ENCODE results near the gene CLMN. TPM values are rescaled to one million over a fixed set of nuclear protein-coding genes. Genes with fewer than 3 reads are reported as not detected.

The CLMN gene
- total and polyA plus RNA-seq, 2 of the 13 experiments (the other 11 are each of a cell fraction or from before 2014, with no cell fraction given) = 15.1 to 16.7 TPM

DNA sequence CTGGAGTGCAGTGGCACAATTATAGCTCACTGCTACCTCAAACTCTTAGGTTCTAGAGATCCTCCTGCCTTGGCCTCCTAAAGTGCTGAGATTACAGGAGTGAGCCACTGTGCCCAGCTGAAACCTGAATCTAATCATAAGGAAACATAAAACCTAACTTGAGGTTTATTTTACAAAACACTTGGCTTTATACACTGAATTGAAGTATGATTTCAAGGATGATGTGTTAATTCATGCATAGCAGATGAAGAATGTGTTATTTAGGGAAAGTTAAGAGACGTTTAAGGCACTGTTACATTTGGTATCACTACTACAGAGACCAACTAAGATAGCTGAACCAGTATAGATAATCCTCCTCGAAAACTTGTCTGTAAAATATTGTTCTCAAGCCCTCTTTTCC is 168.8 kb downstream of the CLMN start (continued):
- no peak for TF ChIP-seq ZBTB39 (CRISPR knock-in tag; IDR thresholded peaks at IDR 0.05)

- 94% methylated on average over 3 of the region's 3 CpGs for WGBS (ENCODE audit: low lambda C conversion rate)
- intact Hi-C loops (cut with micrococcal nuclease; ENCODE audit: unreplicated experiment) (no loop called here), in situ Hi-C loops (cut with HindIII; ENCODE audit: extremely low pct_ligation_motif_present, low pct_unique_long_range_greater_than_20kb) (no loop called here)
- no peak for TF ChIP-seq ARHGAP35 (CRISPR knock-in tag; IDR thresholded peaks at IDR 0.05; ENCODE audit: borderline replicate concordance)
- DNase-seq (ENCODE audit: low spot score) = no peak
- no peaks in the 10 kb centered on the region; the same call in none of the 2 replicates for H4K20me1 ChIP-seq (ENCODE audit: insufficient read depth, low read length)
- peaks cover 14% of the 10 kb centered on the region; the same call in 1 of the 2 replicates for H3K9me3 ChIP-seq (ENCODE audit: low read length)
- ChIA-PET CTCF (ENCODE audit: low intra/inter-chr PET ratio, low total read pairs) (no interaction called here), POLR2A (no interaction called here)
- no peak overlapping the region for H3K9ac ChIP-seq (ENCODE audit: insufficient read depth, low read depth, low read length)
- H3K4me1 ChIP-seq (ENCODE audit: insufficient read depth, low read length) = peaks cover 55% of the 10 kb centered on the region
- H2AFZ ChIP-seq (ENCODE audit: low read length) = no peak overlapping the region
- H3K4me2 ChIP-seq (ENCODE audit: low read depth, low read length) = no peak overlapping the region
- BruUV-seq (replicated peaks) = no TSS peak
- no peaks in the 10 kb centered on the region for H3K27me3 ChIP-seq (ENCODE audit: control insufficient read depth in 1 of 2, insufficient read depth in 2 of 2, low read length in 2 of 2)
- H3K36me3 ChIP-seq (replicated peaks in 1 of 2; ENCODE audit: control insufficient read depth in 1 of 2, insufficient read depth in 2 of 2, low read length in 2 of 2) = peaks cover 0 to 5% of the 10 kb centered on the region in 2 experiments; a peak in 1 of 5 replicates
- no peak for ATAC-seq
- H3K27ac ChIP-seq (ENCODE audit: extremely low read length, insufficient read depth, low read length) = no peak overlapping the region
- no peak for FAIRE-seq
- H3K79me2 ChIP-seq (ENCODE audit: insufficient read depth, low read length) = peaks cover 99% of the 10 kb centered on the region
- no peak overlapping the region for H3K4me3 ChIP-seq (replicated peaks in 1 of 3; ENCODE audit: insufficient read depth in 1 of 3, low read depth in 2 of 3, low read length in 3 of 3)
These were observed 170.3 kb downstream of the CLMN start for GRCh38 chr14:95149441-95149840.

GRCh38 chr14:95147597-95147996 is 172.1 kb downstream of the CLMN start:
- FAIRE-seq = no peak
- POLR2A ChIA-PET = no interaction called here
- BruUV-seq (replicated peaks) = no TSS peak
- DNase-seq (ENCODE audit: low spot score) = no peak
- ATAC-seq = no peak
- peaks cover 5% of the 10 kb centered on the region for H4K20me1 ChIP-seq (ENCODE audit: insufficient read depth, low read length)
- H3K27ac ChIP-seq (ENCODE audit: extremely low read length, insufficient read depth, low read length) = no peak overlapping the region
- no peak overlapping the region for H3K4me3 ChIP-seq (replicated peaks in 1 of 3; ENCODE audit: insufficient read depth in 1 of 3, low read depth in 2 of 3, low read length in 3 of 3)
- H3K4me2 ChIP-seq (ENCODE audit: low read depth, low read length) = no peak overlapping the region
- H3K36me3 ChIP-seq (replicated peaks in 1 of 2; ENCODE audit: control insufficient read depth in 1 of 2, insufficient read depth in 2 of 2, low read length in 2 of 2) = peaks cover 0 to 5% of the 10 kb centered on the region in 2 experiments; a peak in 1 of 5 replicates
- WGBS (ENCODE audit: low lambda C conversion rate) = 97% methylated on average over 7 of the region's 7 CpGs
- peaks cover 14% of the 10 kb centered on the region; the same call in 1 of the 2 replicates for H3K9me3 ChIP-seq (ENCODE audit: low read length)
- in situ Hi-C loops (cut with HindIII; ENCODE audit: extremely low pct_ligation_motif_present, low pct_unique_long_range_greater_than_20kb) = no loop called here
- intact Hi-C loops (cut with micrococcal nuclease; ENCODE audit: unreplicated experiment) = no loop called here
- peaks cover 99% of the 10 kb centered on the region for H3K79me2 ChIP-seq (ENCODE audit: insufficient read depth, low read length)
- CTCF ChIA-PET (ENCODE audit: low intra/inter-chr PET ratio, low total read pairs) = no interaction called here
- no peaks in the 10 kb centered on the region for H3K27me3 ChIP-seq (ENCODE audit: control insufficient read depth in 1 of 2, insufficient read depth in 2 of 2, low read length in 2 of 2)
- H3K4me1 ChIP-seq (ENCODE audit: insufficient read depth, low read length) = peaks cover 45% of the 10 kb centered on the region
- H2AFZ ChIP-seq (ENCODE audit: low read length) = no peak overlapping the region
- H3K9ac ChIP-seq (ENCODE audit: insufficient read depth, low read depth, low read length) = no peak overlapping the region
- TF ChIP-seq MTERF4 (CRISPR knock-in tag; IDR thresholded peaks at IDR 0.05) = no peak
- TF ChIP-seq RBM22 (optimal IDR thresholded peaks at IDR 0.05; ENCODE audit: low read length) = no peak
- TF ChIP-seq HIVEP1 (CRISPR knock-in tag; IDR thresholded peaks at IDR 0.05) = no peak
- TF ChIP-seq ZNF530 (CRISPR knock-in tag; IDR thresholded peaks at IDR 0.05; ENCODE audit: low read depth) = no peak
- TF ChIP-seq ELF3 (CRISPR knock-in tag; IDR thresholded peaks at IDR 0.05) = no peak
- TF ChIP-seq PLRG1 (conservative IDR thresholded peaks at IDR 0.05) = no peak
- no peak for TF ChIP-seq KAT7 (CRISPR knock-in tag; IDR thresholded peaks at IDR 0.05; ENCODE audit: borderline replicate concordance)
- TF ChIP-seq HOXA9 (CRISPR knock-in tag; IDR thresholded peaks at IDR 0.05; ENCODE audit: borderline replicate concordance) = no peak

Measured in HepG2 (cell line).